Naive B cell (primary cell): ENCODE data around the gene SLC4A2. TPM values are rescaled to one million over a fixed set of nuclear protein-coding genes. Genes with fewer than 3 reads are reported as not detected.

Source experiments
- ATAC-seq, 2 donors: fragments of 150-1000 bp; cut with Tn5 transposase; 2 replicates each; pipeline ENCODE4 v1.10.0; 2021; ENCODE audit warnings: low read depth in 2 of 2, mild to moderate bottlenecking in 2 of 2, moderate library complexity in 2 of 2
- DNase-seq: peaks from one replicate; pipeline ENCODE4 v3.0.0; 2022
- H3K27ac Mint-ChIP-seq, 6 donors: one replicate each; pipeline ENCODE4 v1.8.0; 2020 to 2022; ENCODE audit warnings: mild to moderate bottlenecking in 6 of 6, mixed read lengths in 6 of 6, moderate library complexity in 5 of 6, inconsistent platforms in 2 of 6
- H3K27me3 Mint-ChIP-seq, 3 donors: one replicate each; pipeline ENCODE4 v1.8.0; 2021 to 2022; ENCODE audit warnings: mixed read lengths in 3 of 3, mild to moderate bottlenecking in 1 of 3
- H3K36me3 Mint-ChIP-seq, 2 donors: one replicate each; pipeline ENCODE4 v1.8.0; 2020 to 2022; ENCODE audit warnings: mixed read lengths in 2 of 2, inconsistent platforms in 1 of 2, mild to moderate bottlenecking in 1 of 2
- H3K4me1 Mint-ChIP-seq, 3 donors: one replicate each; pipeline ENCODE4 v1.8.0; 2020 to 2022; ENCODE audit warnings: mixed read lengths in 3 of 3, inconsistent platforms in 1 of 3, mild to moderate bottlenecking in 1 of 3, moderate library complexity in 1 of 3
- H3K4me3 Mint-ChIP-seq, 8 donors: one replicate each; pipeline ENCODE4 v1.8.0; 2020 to 2022; ENCODE audit warnings: mild to moderate bottlenecking in 8 of 8, mixed read lengths in 8 of 8, moderate library complexity in 8 of 8, inconsistent platforms in 2 of 8
- H3K9me3 Mint-ChIP-seq, 7 donors: one replicate each; pipeline ENCODE4 v1.8.0; 2020 to 2022; ENCODE audit warnings: mixed read lengths in 7 of 7, mild to moderate bottlenecking in 5 of 7, inconsistent platforms in 2 of 7, moderate library complexity in 1 of 7
- polyA plus RNA-seq, 6 donors: library from polyadenylated mRNA; unstranded; fragments of 300-500 nt; fragmentation: Illumina TruSeq; gene quantifications; one replicate each; pipeline ENCODE4 v1.2.3, GENCODE V29; 2021; ENCODE audit warnings: low read depth in 6 of 6

SLC4A2 gene
- polyA plus RNA-seq, 6 donors from 2014 or later: 8.5 to 17.1 (median 12.2) TPM

- ATAC-seq: no peak
- Mint-ChIP-seq H3K4me3 (no peak overlapping the region), H3K27ac (no peak overlapping the region), H3K4me1 (no peaks in the 10 kb centered on the region), H3K36me3 (no peaks in the 10 kb centered on the region), H3K27me3 (peaks cover 11 to 46% (median 31%) of the 10 kb centered on the region in 3 donors), H3K9me3 (no peaks in the 10 kb centered on the region)
- DNase-seq: no peak
These were observed 48.5 kb downstream of the SLC4A2 start for GRCh38 chr7:151107882-151108281.

- peaks cover 0 to 2% (median 0%) of the 10 kb centered on the region in 3 donors for H3K4me1 Mint-ChIP-seq
- DNase-seq: no peak
- H3K4me3 Mint-ChIP-seq: no peak overlapping the region
- peaks cover 17 to 43% (median 29%) of the 10 kb centered on the region in 3 donors for H3K27me3 Mint-ChIP-seq
- H3K9me3 Mint-ChIP-seq: no peaks in the 10 kb centered on the region
- H3K36me3 Mint-ChIP-seq: no peaks in the 10 kb centered on the region
- no peak for ATAC-seq
- H3K27ac Mint-ChIP-seq: no peak overlapping the region
These were observed 50.0 kb downstream of the SLC4A2 start for GRCh38 chr7:151109094-151110048.

GRCh38 chr7:151110236-151110940 is 51.0 kb downstream of the SLC4A2 start:
- H3K4me1 Mint-ChIP-seq: peaks cover 0 to 2% (median 0%) of the 10 kb centered on the region in 3 donors
- H3K36me3 Mint-ChIP-seq: no peaks in the 10 kb centered on the region
- H3K4me3 Mint-ChIP-seq: no peak overlapping the region
- peaks cover 12 to 38% (median 23%) of the 10 kb centered on the region in 3 donors for H3K27me3 Mint-ChIP-seq
- H3K27ac Mint-ChIP-seq: no peak overlapping the region
- ATAC-seq (no peak), DNase-seq (no peak)
- no peaks in the 10 kb centered on the region for H3K9me3 Mint-ChIP-seq

- H3K27ac Mint-ChIP-seq: no peak overlapping the region
- no peak overlapping the region for H3K4me3 Mint-ChIP-seq
- H3K36me3 Mint-ChIP-seq: no peaks in the 10 kb centered on the region
- H3K27me3 Mint-ChIP-seq: peaks cover 12 to 43% (median 30%) of the 10 kb centered on the region in 3 donors
- H3K9me3 Mint-ChIP-seq: no peaks in the 10 kb centered on the region
- DNase-seq (peak; percentile 63), ATAC-seq (peak; percentile 88 to 90)
- H3K4me1 Mint-ChIP-seq: peaks cover 0 to 7% (median 0%) of the 10 kb centered on the region in 3 donors
These were observed 51.7 kb downstream of the SLC4A2 start for GRCh38 chr7:151110941-151111645.

- H3K27me3 Mint-ChIP-seq: peaks cover 15 to 60% (median 41%) of the 10 kb centered on the region in 3 donors
- no peak overlapping the region for H3K27ac Mint-ChIP-seq
- peak overlapping the region in 7 of 8 donors; percentile 3 to 77 (median 47) for H3K4me3 Mint-ChIP-seq
- DNase-seq (no peak), ATAC-seq (no peak)
- H3K36me3 Mint-ChIP-seq: no peaks in the 10 kb centered on the region
- no peaks in the 10 kb centered on the region for H3K9me3 Mint-ChIP-seq
- peaks cover 0 to 7% (median 0%) of the 10 kb centered on the region in 3 donors for H3K4me1 Mint-ChIP-seq
These were observed 54.2 kb downstream of the SLC4A2 start for GRCh38 chr7:151113344-151114150.

GRCh38 chr7:151114151-151115090 is 55.0 kb downstream of the SLC4A2 start:
- no peaks in the 10 kb centered on the region for H3K36me3 Mint-ChIP-seq
- ATAC-seq (no peak), DNase-seq (no peak)
- H3K27me3 Mint-ChIP-seq: peaks cover 22 to 65% (median 50%) of the 10 kb centered on the region in 3 donors
- peaks cover 0 to 9% (median 0%) of the 10 kb centered on the region in 3 donors for H3K4me1 Mint-ChIP-seq
- H3K4me3 Mint-ChIP-seq: peak overlapping the region in 5 of 8 donors; percentile 3 to 49 (median 29)
- H3K27ac Mint-ChIP-seq: no peak overlapping the region
- H3K9me3 Mint-ChIP-seq: no peaks in the 10 kb centered on the region

GRCh38 chr7:151115121-151115835 is 55.9 kb downstream of the SLC4A2 start:
- no peak for DNase-seq
- Mint-ChIP-seq H3K4me1 (peaks cover 0 to 9% (median 0%) of the 10 kb centered on the region in 3 donors), H3K36me3 (no peaks in the 10 kb centered on the region), H3K9me3 (no peaks in the 10 kb centered on the region), H3K27ac (no peak overlapping the region), H3K4me3 (peak overlapping the region in 6 of 8 donors; percentile 15 to 72 (median 48)), H3K27me3 (peaks cover 22 to 58% (median 48%) of the 10 kb centered on the region in 3 donors)
- peak; percentile 25 to 40 for ATAC-seq

- peaks cover 0 to 9% (median 0%) of the 10 kb centered on the region in 3 donors for H3K4me1 Mint-ChIP-seq
- no peak for ATAC-seq
- H3K9me3 Mint-ChIP-seq: no peaks in the 10 kb centered on the region
- peaks cover 22 to 53% (median 44%) of the 10 kb centered on the region in 3 donors for H3K27me3 Mint-ChIP-seq
- no peak for DNase-seq
- no peak overlapping the region for H3K27ac Mint-ChIP-seq
- H3K4me3 Mint-ChIP-seq: peak overlapping the region in 6 of 8 donors; percentile 15 to 72 (median 48)
- no peaks in the 10 kb centered on the region for H3K36me3 Mint-ChIP-seq
These were observed 56.5 kb downstream of the SLC4A2 start for GRCh38 chr7:151115836-151116418.

GRCh38 chr7:151116603-151117440 is 57.4 kb downstream of the SLC4A2 start:
- Mint-ChIP-seq H3K27ac (peak overlapping the region in 1 of 6 donors; percentile 57), H3K27me3 (peaks cover 26 to 61% (median 51%) of the 10 kb centered on the region in 3 donors), H3K4me1 (peaks cover 0 to 9% (median 4%) of the 10 kb centered on the region in 3 donors), H3K9me3 (no peaks in the 10 kb centered on the region), H3K36me3 (no peaks in the 10 kb centered on the region), H3K4me3 (peak overlapping the region in 4 of 8 donors; percentile 10 to 51 (median 25))
- ATAC-seq (no peak), DNase-seq (no peak)

GRCh38 chr7:151117565-151117964 is 58.2 kb downstream of the SLC4A2 start:
- H3K36me3 Mint-ChIP-seq: no peaks in the 10 kb centered on the region
- H3K27ac Mint-ChIP-seq: peak overlapping the region in 1 of 6 donors; percentile 29
- peaks cover 26 to 54% (median 46%) of the 10 kb centered on the region in 3 donors for H3K27me3 Mint-ChIP-seq
- no peak for DNase-seq
- H3K4me3 Mint-ChIP-seq: peak overlapping the region in 2 of 8 donors; percentile 41 to 51
- H3K4me1 Mint-ChIP-seq: peaks cover 0 to 9% (median 4%) of the 10 kb centered on the region in 3 donors
- peak in 1 of 2 donors; percentile 30 for ATAC-seq
- no peaks in the 10 kb centered on the region for H3K9me3 Mint-ChIP-seq
